GM12801 (cell line): Measurements from ENCODE around the gene PTPRD.

Experiments used
- TF ChIP-seq, protein P1 (sequence below): IDR thresholded peaks from one replicate; pipeline ENCODE4 v1.5.1; 2011; ENCODE audit warnings: control low read depth; ENCODE audit not compliant: insufficient read length; ENCODE audit errors: extremely low read depth

Gene PTPRD

DNA sequence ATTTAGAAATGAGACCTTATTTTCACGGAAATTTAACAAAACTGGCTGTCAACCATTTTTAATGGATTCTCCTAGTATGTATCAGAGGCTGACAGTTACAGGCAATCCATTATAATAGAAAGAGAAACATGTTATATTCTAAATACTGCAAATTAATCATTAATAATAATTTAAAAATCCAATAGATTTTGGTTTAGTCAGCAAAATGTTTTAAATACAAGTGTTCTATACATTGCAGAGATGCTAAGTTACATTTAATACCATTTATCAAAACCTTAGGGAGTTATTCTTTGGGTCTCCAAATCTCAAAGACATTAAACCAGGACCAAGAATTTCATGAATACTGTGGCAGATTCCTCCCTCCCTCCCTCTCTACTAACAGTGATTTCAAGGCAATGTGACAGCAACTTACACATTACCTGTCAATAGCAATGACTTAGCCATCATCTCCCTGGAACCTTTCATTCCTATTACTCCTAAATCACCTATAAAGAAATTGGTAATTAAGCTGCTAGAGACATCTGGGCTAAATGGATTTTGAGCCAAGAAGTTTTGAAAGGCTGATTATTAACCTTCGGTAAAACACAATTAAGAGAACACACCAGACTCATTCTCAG is 2044.7 kb downstream of the PTPRD start:
- TF ChIP-seq, protein P1, sequence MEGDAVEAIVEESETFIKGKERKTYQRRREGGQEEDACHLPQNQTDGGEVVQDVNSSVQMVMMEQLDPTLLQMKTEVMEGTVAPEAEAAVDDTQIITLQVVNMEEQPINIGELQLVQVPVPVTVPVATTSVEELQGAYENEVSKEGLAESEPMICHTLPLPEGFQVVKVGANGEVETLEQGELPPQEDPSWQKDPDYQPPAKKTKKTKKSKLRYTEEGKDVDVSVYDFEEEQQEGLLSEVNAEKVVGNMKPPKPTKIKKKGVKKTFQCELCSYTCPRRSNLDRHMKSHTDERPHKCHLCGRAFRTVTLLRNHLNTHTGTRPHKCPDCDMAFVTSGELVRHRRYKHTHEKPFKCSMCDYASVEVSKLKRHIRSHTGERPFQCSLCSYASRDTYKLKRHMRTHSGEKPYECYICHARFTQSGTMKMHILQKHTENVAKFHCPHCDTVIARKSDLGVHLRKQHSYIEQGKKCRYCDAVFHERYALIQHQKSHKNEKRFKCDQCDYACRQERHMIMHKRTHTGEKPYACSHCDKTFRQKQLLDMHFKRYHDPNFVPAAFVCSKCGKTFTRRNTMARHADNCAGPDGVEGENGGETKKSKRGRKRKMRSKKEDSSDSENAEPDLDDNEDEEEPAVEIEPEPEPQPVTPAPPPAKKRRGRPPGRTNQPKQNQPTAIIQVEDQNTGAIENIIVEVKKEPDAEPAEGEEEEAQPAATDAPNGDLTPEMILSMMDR = no peak

DNA sequence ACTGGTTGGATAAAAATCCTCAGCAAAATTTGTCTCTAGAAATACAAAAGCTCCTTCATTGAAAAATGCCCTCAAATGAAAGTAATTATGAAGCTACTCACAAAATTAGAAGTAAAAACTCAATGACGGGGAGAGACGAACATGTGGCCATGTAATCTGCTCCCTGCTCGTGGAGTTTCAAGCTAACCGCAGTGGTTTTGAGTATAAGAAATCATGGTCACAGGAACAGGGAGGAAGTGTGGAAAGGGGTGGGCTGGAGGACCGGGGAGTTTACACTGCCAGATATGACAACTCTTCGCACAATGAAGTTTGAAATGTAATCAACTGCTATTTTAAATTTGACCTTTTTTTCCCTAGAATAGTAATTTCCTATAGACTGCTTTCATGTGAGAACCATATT is 2047.8 kb downstream of the PTPRD start:
- TF ChIP-seq, protein P1 = no peak

DNA sequence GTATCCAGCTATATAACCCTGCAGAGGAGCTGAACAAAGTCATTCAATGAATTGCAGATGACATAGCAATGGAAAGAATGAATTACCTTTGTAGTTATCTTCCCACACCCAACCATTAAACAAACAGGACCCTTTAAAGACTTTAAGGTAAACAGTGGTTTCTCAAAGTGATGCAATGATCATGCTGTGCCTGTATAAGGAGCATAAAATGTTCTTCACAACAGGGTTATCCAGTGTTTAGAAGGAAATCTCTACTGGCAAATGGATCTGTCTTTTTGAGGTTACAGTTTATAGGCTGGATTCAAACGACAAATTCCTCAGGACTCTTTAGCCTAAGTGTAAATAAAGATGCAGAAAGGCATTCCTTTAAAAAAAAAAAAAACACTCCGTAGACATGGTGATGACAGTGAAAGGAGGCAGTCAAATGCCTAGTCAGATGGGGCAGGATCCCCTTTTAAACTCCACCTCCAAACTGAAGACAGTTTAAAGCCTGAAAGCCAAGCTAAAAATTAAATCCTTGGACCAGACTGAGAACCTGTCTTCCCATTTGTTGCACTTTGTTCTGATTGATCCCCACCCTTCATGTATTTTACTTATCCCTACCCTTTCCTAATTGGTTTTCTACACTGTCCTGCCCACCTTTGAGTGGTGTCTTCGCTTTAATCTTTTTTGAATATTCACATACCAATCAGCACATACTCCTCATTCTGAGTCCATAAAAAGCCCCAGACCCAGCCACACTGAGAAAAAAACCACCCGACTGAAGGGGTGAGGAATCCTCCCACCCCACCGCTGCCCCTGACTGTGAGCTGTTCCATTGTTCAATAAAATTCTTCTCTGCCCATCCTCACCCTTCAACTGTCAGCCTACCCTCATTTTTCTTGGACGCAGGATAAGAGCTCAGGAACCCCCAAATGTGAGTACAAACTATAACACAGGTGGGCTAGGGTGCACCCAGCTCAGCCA is 2052.0 kb downstream of the PTPRD start:
- TF ChIP-seq, protein P1 = no peak

DNA sequence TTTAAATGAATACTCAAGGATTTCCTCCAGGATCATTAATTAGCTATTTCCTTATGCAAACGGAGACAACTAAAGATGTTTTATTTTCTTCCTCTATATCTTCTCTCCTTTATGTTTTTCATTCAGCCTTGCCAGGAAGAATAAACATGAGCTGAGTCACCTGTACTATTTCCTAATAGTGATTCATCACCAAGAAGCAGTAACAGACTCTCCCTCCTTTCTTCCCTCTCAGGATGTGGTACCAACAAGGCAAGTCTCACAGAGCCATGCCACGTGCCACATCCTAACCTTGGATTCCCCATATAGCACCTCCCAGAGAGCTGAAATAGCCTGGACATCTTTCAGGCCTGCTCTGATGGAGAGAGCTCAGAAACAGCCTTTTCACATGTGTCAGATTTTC is 2054.6 kb downstream of the PTPRD start:
- TF ChIP-seq, protein P1 = no peak

DNA sequence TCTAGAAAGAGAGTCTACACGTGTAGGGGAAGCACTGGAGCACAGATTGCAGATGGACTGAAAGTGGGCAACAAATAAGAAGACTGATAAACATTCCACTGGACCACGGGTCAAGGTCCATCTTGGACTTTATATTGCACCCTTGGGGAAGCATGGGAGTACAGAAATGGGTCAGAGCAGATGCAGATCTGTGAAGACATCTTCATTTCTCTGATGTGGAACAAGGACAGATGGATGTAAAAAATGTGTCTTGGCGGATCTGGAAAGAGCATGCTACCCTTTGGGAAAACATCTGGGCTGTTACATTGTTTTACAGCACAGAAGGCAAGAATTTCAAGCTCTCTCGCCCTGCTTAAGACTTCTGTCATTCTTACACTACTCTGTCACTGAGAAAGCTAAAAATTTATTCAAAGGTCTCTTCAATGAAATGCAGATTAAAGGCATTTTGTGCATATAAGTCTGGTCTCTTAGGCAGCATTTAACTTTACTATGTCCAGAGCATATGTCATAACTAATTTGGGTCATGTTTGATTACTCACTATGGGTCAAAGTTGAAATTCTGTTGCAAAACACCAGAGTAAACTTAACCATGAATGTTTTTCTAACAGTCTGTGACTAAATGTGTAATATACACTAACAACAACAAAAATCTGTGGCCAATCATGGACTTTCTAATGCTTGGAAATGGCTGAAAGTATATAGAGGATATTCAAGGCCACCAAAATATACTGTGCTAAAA is 2056.9 kb downstream of the PTPRD start:
- TF ChIP-seq, protein P1 = no peak

DNA sequence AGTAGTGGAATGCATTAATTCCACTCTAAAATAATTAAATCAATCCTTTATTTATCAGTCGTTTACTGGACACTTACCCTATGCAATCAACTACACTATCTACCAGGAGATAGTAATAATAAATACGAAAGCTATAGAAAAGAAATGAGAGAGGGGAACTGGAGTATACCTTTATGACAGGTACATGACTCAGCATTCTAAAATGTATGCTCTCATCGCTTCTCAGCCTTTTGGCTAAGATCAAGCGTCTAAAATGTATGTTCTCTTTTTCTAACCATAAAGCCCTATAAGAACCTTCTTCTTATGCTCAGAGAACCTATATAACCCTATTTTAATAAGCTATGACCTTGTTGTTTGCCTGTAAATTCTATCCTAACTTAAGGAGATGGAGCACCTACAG is 2059.4 kb downstream of the PTPRD start:
- TF ChIP-seq, protein P1 = no peak

DNA sequence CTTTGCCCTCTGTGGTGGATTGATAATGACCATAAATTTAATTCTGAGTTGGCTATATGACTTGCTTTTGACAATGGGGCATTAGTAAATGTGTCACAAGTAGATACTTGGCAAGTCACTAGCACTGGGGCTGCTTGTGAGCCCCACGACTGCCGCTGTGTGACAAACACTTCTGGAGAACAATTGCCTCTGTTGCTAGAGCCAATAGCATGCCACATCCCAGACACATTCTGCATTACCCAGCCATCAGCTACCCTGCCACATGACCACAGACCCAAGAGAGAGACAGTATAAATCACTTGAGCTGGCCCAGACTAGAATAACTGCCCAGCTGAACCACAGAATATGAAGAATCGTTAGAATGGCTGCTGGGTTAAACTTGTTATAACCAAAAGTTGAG is 2060.1 kb downstream of the PTPRD start:
- TF ChIP-seq, protein P1 = no peak
